ENCODE results near the gene HACD2. TPM values are rescaled to one million over a fixed set of nuclear protein-coding genes. Genes with fewer than 3 reads are reported as not detected.

HACD2 gene
- total RNA-seq (2022; extraction: Qiagen RNA extraction; ENCODE audit: low read depth): 25.2 to 42.0 TPM (median 35.5 TPM) in 5 replicates

GRCh38 chr3:123584988-123585937, at the start of gene HACD2:
HACD2 (minus strand) TSS chr3:123585053; CDS start chr3:123585027, 26 bp downstream.

GRCh38 chr3:123448536-123449101, 136.2 kb downstream of the HACD2 start, which contains the start of gene ADCY5:
ADCY5 (minus strand) TSS chr3:123449090; CDS start chr3:123448545, 545 bp downstream.

Other genes with a start within 250 kb of the HACD2 start
- 0.23 to 0.45 TPM (median 0.32 TPM) in 5 replicates for gene ADCY5, start 136.0 kb downstream of the HACD2 start, total RNA-seq (2022; extraction: Qiagen RNA extraction; ENCODE audit: low read depth)